ENCODE results near the gene RABGAP1L.
"Not testable (repeated sequence)": the region's sequence is repeated elsewhere in the genome, so short reads cannot be mapped to it uniquely, and the experiment has no call there.

RABGAP1L gene

DNA sequence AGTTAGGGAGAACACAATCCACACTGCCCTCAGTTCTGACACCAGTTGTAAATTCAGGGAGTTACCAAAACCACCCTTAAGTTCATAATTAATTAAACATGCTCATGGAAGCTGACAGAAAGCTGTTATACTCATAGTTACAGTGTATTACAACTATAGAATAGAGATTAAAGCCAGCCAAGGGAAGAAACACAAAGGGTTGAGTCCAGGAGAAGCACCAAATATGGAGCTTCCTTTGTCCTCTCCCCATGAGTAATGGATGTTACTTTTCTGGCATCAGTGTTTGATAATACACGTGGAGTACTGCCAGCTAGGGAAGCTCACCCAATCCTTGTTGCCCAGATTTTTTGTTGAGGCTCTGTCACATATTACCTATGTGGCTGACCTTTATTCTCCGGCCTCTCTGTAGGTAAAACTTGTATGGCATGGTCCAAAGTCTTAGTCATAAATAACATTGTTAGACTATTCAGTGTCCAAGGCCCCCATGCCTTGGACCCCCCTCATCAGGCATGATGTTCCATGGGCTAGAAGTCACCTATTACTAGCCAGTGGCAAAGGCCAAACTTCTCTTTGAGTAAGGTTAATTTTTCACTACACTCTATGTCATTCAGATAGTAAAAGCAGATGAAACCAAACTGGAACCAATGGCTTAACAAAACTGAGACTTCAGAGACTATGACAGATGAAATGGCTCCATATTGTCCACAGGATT is 464.2 kb downstream of the RABGAP1L start:
- no peak for DNase-seq

DNA sequence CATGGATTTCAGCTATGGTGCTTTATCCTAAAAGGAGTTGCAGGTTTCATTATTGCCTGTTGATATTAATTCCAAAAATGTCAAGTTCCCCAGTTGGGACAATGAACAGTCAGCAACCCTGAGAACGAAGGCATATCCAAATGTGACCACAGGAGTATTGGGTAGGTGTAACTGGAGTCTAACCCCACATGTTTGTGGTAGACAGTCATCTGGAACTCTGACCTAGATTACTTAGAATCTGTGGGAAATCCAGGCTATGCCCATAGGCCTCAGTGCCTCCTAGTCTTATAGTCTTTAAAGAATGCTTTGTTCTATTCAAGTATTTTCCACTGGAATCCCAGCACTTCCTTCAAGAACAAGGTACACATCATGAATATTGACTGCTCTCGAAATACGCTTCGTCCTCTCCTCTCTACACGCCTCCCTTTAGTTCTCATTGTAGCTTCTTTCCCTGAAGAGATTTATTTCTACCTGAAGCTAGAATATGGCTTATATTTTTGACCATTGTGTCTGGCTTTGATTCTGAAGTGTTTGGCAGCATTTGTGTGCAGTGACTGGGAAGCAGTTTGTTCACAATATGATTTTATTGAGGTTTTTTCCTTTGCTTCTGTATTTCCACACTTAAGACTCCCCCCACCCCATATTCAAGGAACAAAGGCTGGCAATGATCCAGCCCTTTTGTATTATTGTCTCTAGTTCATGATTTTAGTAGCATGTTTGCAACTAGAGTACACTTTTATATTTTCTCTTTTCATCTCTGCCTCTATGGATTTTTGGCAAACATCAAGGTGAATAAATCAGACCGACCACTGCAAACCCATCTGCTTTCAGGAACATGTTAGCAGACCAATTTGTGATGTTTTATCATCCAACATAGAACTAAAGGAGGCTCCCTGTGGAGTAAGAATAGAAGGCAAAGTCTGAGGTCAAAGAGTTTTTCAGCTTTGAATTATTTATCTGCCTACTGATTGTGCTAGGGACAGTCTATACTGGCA is 467.0 kb downstream of the RABGAP1L start:
- no peak for DNase-seq

DNA sequence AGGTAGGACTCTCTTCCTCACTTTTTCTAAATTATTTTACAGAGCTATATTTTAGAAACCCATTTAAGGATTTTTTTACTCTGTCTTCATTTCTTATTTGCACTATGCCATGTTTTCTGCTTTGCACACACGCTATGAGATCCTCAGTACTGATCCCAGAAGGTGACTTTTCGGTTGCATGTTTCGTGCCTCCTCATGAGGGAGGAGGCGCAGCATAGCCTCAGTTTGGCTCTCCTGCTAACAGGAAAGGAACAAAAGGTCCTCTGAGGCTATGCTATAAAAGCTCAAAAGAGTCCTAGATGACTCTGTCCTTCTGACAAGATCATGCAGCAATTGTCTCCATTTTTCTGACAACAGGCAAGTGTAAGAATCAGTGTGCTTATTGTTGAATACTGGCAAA is 478.2 kb downstream of the RABGAP1L start:
- DNase-seq, result no peak

DNA sequence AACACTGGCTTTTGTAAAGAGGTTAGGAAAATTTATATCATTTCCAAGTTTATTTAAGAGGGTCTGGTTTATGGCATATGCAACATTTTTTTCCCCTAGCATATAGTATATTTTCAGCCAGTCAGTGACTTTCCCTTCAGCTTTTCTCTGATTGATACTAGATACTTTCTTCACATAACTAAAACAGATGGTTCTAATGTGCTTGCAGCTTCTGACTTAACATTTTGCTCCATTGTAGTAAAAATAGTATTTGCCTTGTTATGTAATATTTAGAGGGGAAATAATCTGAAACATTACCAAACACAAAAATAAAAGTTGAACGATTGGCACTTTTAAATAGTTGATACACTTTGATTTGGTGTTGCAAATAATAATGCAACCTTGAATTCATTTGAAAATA is 480.1 kb downstream of the RABGAP1L start:
- DNase-seq, result no peak

DNA sequence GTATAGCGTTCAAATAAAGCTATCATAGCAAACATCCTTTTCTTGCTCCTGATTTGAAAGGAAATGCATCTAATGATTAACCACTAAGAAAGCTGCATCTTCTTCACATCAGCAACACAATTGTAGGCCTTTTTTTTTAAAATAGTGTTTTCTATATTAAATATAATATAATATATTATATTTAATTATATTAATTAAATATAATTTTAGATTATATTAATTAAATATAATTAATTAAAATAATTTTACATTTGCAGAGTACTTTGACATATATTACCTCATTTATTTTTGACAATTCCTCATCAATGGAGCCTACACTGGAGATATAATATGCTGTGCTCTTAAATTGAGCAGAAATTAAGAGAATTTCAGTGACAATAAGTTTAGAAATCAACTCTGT is 481.5 kb downstream of the RABGAP1L start:
- no peak for DNase-seq

DNA sequence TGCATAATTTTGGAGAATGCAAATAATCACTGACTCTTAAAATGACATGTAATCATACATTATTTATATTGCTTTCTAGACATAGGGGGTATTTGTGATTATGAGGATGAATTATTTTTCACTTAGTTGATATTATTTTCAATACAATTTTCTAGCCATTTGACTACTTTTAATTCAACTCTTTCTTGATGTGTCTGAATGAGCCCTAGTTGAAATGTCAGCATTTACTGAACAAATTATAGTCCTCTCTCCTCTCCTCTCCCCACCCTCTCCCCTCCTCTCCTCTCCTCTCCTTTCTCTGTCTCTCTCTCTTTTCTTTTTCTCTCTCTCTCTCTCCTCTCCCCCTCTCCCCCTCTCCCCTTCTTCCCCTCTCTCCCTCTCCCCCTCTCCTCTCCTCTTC is 483.1 kb downstream of the RABGAP1L start:
- DNase-seq, result no peak

DNA sequence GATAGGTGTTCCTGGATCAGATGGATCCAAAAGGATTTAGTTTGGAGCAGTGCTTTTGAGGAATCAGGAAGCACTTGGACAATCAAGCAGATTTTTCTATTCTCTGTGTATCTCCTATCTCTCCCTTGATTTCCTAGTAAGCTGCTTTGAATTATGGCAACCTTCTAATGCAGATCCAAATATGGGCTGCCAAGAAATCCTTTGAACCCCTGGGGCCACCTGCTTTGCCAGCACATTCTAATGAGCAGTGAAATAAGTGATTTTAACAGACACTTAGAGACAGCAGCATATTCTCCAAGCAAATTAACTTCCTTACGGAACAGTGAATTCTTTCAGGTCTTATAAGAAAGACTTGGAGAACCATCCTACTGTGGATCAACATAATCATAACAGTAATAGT is 483.9 kb downstream of the RABGAP1L start:
- DNase-seq, result no peak

DNA sequence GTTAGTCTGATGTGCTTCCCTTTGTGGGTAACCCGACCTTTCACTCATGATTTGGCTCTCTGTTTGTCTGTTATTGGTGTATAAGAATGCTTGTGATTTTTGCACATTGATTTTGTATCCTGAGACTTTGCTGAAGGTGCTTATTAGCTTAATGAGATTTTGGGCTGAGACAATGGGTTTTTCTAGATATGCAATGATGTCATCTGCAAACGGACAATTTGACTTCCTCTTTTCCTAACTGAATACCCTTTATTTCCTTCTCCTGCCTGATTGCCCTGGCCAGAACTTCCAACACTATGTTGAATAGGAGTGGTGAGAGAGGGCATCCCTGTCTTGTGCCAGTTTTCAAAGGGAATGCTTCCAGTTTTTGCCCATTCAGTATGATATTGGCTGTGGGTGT is 490.3 kb downstream of the RABGAP1L start:
- DNase-seq, result not testable (repeated sequence)

DNA sequence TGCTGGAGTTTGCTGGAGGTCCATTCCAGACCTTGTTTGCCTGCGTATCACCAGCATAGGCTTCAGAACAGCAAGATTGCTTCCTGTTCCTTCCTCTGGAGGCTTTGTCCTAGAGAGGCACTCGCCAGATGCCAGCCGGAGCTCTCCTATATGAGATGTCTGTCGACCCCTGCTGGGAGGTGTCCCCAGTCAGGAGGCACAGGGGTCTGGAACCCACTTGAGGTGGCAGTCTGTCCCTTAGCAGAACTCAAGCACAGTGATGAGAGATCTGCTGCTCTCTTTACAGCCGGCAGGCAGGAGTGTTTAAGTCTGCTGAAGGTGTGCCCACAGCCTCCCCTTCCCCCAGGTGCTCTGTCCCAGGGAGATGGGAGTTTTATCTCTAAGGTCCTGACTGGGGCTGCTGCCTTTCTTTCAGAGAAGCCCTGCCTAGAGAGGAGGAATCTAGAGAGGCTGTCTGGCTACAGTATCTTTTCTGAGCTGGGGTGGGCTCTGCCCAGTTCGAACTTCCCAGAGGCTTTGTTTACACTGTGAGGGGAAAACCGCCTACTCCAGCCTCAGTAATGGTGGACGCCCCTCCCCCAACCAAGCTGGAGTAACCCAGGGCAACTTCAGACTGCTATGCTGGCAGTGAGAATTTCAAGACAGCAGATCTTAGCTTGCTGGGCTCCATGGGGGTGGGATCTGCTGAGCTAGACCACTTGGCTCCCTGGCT is 493.4 kb downstream of the RABGAP1L start:
- no peak for DNase-seq

DNA sequence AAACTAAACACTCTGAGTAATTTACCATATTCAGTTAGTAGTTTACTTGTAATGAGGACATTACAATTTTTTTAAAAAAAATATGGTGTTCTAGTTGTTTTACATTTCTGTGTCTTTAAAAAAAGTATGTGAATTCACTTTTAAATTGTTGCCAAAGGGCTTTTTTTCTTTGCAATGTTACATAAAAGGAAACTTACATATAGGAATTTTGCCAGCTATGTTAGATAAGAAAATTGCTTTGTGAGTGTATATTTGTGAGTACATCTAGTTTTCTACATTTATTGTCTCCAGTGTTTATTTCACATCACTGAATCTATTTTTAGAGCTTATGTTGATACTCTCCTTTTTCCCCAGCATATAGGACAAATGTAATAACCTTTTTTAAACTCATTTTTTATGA is 495.2 kb downstream of the RABGAP1L start:
- DNase-seq, result no peak

DNA sequence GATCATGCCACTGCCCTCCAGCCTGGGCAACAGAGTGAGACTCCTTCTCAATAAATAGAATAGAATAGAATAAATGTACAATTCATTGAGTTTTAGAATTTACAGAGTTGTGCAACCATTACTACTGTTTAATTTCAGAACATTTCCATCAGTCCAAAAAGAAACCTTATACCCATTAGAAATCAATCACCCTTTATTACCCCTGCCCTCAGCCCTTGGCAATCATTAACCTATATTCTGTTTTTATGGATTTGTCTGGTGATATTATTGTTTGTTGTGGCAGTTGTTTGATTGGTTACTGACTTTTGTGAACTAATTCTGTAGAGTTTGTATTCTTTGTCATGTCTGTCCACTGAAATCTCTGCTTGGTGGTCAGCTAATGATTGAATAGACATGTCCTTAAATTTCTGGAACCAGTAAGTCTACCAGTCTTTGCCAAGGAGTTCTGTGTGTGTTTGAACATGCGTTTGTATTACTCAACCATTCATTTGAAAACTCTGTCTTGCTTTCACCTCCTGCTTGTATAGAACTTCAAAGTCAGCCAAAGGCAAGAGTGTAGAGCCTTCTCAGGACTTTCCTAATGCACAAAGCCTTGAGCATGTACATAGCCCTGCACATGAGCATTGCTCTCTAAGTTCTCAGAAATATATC is 497.2 kb downstream of the RABGAP1L start:
- DNase-seq, result no peak

DNA sequence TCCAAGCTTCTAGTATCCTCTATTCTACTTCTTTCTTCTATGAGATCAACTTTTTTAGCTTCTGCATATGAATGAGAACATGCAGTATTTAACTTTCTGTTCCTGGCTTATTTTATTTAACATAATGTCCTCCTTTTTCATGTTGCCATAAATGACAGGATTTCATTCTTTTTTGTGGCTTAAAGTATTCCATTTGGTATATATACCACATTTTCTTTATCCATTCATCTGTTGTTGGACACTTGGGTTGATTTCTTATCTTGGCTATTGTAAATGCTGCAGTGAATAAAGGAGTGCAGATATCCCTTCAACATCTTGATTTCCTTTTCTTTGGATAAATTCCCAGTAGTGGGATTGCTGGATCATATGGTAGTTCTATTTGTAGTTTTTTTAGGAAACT is 498.1 kb downstream of the RABGAP1L start:
- DNase-seq, result no peak

DNA sequence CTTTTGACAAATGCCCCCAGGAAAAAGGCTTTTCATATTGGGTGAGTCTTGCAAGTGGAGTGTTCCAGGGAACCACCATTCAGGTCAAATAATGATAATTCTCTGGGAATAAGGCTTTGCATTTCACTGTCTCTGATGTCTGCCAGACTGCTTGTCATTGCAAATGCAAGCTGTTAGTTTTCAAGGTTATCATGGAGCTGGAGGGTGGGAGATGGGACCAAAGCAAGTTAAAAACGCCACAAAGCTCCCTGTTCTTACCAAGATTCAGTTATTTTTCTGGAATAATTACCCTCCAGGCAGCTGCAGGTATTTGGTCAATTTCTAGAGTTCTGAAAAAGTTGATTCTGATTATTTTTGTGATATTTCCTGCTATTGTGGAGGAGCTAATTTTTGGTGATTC is 498.6 kb downstream of the RABGAP1L start:
- no peak for DNase-seq

DNA sequence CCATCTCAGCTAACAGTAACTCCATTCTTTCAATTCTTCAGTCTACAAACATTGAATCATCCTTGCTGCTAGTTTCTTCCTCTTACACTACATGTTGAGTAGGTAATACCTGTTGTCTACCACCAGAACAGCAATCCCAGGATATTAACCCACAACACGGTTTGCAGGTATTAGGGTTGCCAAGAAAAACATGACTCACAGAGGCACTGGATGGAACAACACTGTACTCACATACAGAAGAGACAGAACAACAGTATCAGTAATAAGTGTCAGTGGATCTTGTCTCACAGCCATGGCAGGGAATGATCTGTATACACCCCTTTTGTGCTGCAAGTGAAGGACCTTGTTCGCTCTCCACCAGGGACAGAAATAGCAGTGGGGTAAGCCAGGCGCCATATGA is 500.5 kb downstream of the RABGAP1L start:
- no peak for DNase-seq

DNA sequence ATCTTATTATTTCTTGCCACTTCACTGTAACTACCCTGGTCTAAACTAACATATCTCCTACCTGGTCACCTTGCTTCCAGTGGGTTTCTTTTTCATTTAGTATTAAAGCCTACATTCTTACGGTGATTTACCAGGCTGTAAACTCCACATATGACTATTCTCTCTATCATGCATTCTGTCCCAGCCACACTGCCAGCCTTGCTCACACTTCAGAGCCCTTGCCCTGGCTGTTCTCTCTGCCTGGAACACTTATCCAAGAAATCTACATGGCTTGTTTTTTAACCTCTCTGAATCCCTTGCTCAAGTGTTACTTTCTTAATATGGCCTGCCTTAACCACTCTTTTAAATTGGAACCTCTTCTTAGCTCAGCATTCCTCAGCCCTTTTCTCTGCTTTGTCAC is 501.2 kb downstream of the RABGAP1L start:
- DNase-seq, result no peak

DNA sequence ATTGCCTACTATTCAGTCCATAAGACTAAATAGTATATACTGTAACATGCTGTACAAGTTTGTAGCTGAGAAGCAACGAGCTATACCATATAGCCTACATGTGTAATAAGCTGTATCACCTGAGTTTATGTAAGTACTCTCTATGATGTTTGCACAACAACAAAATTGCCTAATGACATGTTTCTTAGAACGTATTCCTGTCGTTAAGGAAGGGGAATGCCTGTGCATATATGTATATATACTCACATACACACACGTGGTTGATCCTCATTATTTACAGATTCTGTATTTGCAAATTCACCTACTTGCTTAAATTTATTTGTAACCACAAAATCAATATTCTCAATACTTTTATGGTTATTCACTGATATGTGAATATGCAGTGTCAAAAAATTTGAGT is 504.0 kb downstream of the RABGAP1L start:
- no peak for DNase-seq

DNA sequence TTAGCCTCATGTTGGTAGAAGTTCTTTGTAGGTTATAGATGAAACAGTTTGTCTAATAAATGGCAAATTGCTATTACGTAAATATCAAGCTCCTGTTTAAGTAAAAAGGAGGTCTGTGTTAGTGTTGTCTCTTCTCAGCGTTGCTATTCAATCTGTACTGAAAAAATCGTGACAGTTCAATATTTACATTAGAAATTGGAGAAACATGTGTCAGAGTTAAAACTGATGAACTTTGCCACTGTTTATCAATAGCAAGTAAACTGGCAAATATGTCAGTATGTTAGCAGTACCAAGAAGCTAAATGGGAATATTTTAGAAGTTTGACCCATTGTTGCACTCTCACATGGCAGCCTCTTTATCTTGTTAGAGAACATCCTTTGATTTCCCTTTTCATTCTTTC is 506.9 kb downstream of the RABGAP1L start:
- no peak for DNase-seq

DNA sequence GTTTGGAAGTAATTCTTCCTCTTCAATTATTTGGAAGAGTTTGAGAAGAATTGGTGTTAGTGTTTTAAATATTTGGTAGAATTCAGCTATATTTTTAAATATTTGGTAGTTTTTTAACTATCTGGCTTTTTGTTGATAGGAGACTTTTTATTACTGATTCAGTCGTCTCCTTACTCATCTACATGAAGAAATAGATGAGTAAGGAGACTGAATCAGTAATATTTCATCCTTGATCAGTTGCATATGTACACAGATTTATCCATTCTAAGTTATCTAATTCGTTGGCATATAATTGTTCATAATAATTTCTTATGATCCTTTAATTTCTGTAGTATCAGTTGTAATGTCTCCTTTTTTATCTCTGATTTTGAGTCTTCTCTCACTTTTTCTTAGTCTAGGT is 512.5 kb downstream of the RABGAP1L start:
- DNase-seq, result no peak

DNA sequence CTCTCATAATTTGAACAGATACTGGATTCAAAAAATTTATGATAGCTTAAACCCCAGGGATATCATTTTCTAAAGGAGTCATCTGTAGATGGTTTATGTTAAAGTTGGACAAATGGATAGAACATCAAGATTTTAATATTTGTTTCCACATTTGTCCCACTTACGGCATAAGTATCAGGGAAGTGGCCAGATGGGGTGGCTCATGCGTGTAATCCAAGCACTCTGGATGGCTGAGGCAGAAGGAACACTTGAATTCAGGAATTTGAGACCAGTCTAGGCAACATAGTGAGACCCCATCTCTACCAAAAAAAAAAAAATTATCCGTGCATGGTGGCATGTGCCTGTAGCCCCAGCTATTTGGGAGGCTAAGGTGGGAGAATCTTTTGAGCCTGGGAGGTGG is 517.5 kb downstream of the RABGAP1L start:
- DNase-seq, result no peak

DNA sequence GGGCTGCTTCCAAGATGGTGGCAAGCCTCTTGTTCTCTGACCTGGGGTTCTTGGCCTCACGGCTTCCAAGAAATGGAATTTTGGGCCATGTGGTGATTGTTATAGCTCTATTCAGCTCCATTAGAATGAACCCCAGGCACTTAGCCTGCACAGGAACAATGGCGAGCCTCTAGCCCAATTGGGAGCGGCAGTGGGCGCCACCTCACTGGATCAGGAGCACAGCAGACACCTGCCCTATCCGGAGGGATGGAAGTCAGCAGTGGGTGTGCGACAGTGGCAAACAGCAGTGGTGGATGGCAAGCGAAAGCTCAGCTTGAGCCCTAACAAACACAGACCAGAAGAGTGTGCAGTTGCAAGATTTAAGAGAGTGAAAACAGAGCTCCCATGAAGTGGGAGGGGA is 519.3 kb downstream of the RABGAP1L start:
- no peak for DNase-seq

DNA sequence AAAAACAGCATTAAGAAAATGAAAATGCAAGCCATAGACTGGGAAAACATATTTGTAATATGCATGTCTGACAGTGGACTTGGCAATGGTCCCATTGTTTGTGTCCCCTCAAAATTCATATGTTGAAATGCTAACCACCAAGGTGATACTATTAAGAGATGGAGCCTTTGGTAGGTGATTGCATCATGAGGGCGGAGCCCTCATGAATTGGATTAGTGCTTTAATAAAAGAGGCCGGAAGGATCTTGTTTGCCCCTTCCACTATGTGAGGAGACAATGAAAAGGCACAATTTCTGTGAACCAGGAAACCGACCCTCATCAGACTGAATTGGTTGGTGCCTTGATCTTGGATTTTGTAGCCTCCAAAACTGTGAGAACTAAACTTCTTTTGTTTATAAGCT is 520.8 kb downstream of the RABGAP1L start:
- no peak for DNase-seq

DNA sequence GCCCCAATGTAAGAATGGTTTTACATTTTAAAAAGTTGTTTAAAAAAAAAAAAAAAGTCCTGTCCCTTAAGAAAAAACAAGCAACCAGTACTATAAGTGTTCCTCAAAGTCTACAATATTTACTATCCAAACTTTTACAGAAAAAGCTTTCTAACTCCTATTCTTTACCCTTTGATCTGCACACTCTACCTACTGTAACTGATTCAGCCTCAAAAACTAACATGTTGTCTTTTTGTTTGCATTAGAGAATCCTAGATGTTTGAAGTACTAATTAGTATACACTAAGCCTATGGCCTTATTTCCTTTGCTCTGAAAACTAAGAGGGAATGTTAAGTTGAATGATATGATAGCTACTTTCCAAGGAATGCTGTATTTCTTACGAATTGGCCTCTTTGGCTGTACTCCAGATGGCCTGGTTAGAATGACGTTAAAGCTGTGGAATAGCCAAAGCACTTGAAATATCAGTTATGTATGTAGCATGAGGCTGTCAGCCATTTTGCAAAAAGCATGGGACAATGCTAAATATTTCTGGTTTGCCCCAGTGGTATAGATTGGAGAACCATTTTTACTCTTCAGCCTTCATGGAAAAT is 523.2 kb downstream of the RABGAP1L start:
- no peak for DNase-seq

DNA sequence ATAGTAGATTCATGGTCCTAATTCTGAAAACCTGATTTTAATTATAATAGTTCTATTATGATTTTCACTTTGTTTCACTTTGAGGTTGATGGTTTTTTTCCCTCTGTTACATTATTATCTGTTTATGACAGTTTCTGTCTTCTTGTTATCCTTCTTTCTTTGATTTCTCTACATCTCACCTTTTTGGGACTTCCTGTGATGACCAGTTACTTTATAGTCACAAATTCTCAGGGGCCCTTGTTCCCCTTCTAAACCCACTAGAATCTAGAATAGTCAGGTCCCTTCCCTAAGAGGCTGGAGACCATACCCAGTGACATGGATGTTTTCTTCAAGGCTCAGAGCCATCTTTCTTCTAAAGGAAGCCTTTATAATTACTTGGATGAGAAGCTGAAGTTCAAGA is 526.9 kb downstream of the RABGAP1L start:
- DNase-seq, result no peak
